Measurements from ENCODE around the gene FHIT.

The FHIT gene

GRCh38 chr3:60970850-60971249, 280.4 kb downstream of the FHIT start:
- no peaks in the 10 kb centered on the region for H3K4me1 ChIP-seq
- H3K4me3 ChIP-seq = no peak overlapping the region
- TF ChIP-seq CTCF (IDR thresholded peaks at IDR 0.05) = no peak
- DNase-seq = no peak
- intact Hi-C loops (cut with DNase I; ENCODE audit: low total_unique reads) = no loop called here
- H3K9me3 ChIP-seq = peaks cover 0 to 7% (median 0%) of the 10 kb centered on the region in 3 donors
- H3K27me3 ChIP-seq = no peaks in the 10 kb centered on the region
- H3K36me3 ChIP-seq = no peaks in the 10 kb centered on the region
- H3K27ac ChIP-seq = no peak overlapping the region

GRCh38 chr3:60967141-60967540, 284.1 kb downstream of the FHIT start:
- Histone ChIP-seq H3K36me3 (no peaks in the 10 kb centered on the region), H3K4me1 (no peaks in the 10 kb centered on the region), H3K4me3 (no peak overlapping the region), H3K9me3 (peaks cover 0 to 10% (median 0%) of the 10 kb centered on the region in 3 donors), H3K27ac (no peak overlapping the region), H3K27me3 (no peaks in the 10 kb centered on the region)
- intact Hi-C loops (cut with DNase I; ENCODE audit: low total_unique reads) = no loop called here
- no peak for TF ChIP-seq CTCF (IDR thresholded peaks at IDR 0.05)
- DNase-seq = no peak

GRCh38 chr3:60957541-60957940, 293.7 kb downstream of the FHIT start:
- Histone ChIP-seq H3K4me1 (peaks cover 0 to 14% (median 3%) of the 10 kb centered on the region in 4 donors), H3K4me3 (no peak overlapping the region), H3K9me3 (peaks cover 0 to 17% (median 6%) of the 10 kb centered on the region in 3 donors), H3K27me3 (no peaks in the 10 kb centered on the region), H3K27ac (no peak overlapping the region), H3K36me3 (no peaks in the 10 kb centered on the region)
- TF ChIP-seq CTCF (IDR thresholded peaks at IDR 0.05) = no peak
- intact Hi-C loops (cut with DNase I; ENCODE audit: low total_unique reads) = no loop called here
- no peak for DNase-seq

GRCh38 chr3:60956729-60957128, 294.5 kb downstream of the FHIT start:
- intact Hi-C loops (cut with DNase I; ENCODE audit: low total_unique reads) = no loop called here

GRCh38 chr3:60955034-60955433, 296.2 kb downstream of the FHIT start:
- Histone ChIP-seq H3K36me3 (no peaks in the 10 kb centered on the region), H3K4me1 (peaks cover 0 to 14% (median 3%) of the 10 kb centered on the region in 4 donors), H3K4me3 (no peak overlapping the region), H3K9me3 (peaks cover 0 to 6% (median 4%) of the 10 kb centered on the region in 3 donors), H3K27ac (no peak overlapping the region), H3K27me3 (no peaks in the 10 kb centered on the region)
- no peak for DNase-seq
- TF ChIP-seq CTCF (IDR thresholded peaks at IDR 0.05) = no peak
- intact Hi-C loops (cut with DNase I; ENCODE audit: low total_unique reads) = no loop called here

More at GRCh38 chr3:60956729-60957128, 294.5 kb downstream of the FHIT start:
- TF ChIP-seq CTCF (IDR thresholded peaks at IDR 0.05) = no peak
- no peak for DNase-seq
- H3K27me3 ChIP-seq = no peaks in the 10 kb centered on the region
- H3K9me3 ChIP-seq = peaks cover 0 to 10% (median 6%) of the 10 kb centered on the region in 3 donors
- H3K4me1 ChIP-seq = peaks cover 0 to 14% (median 3%) of the 10 kb centered on the region in 4 donors
- no peak overlapping the region for H3K4me3 ChIP-seq
- no peak overlapping the region for H3K27ac ChIP-seq
- no peaks in the 10 kb centered on the region for H3K36me3 ChIP-seq

- H3K4me1 ChIP-seq = peaks cover 0 to 14% (median 3%) of the 10 kb centered on the region in 4 donors
- DNase-seq = no peak
- no peak overlapping the region for H3K4me3 ChIP-seq
- no peaks in the 10 kb centered on the region for H3K36me3 ChIP-seq
- intact Hi-C loops (cut with DNase I; ENCODE audit: low total_unique reads) = no loop called here
- H3K27ac ChIP-seq = no peak overlapping the region
- peaks cover 0 to 6% (median 4%) of the 10 kb centered on the region in 3 donors for H3K9me3 ChIP-seq
- no peak for TF ChIP-seq CTCF (IDR thresholded peaks at IDR 0.05)
- no peaks in the 10 kb centered on the region for H3K27me3 ChIP-seq
Observed at GRCh38 chr3:60954048-60954447, 297.2 kb downstream of the FHIT start.

Measured in tibial artery (tissue), 4 donors.